DMS53 (cell line): Measurements from ENCODE around the gene LEF1.

ENCODE experiments used
- DNase-seq: peaks from one replicate; lab custom pipeline; 2025; lab: John Stamatoyannopoulos, UW

The LEF1 gene

GRCh38 chr4:108175966-108176365 lies 7.2 kb upstream of the LEF1 start:
- DNase-seq, result no peak

DNA sequence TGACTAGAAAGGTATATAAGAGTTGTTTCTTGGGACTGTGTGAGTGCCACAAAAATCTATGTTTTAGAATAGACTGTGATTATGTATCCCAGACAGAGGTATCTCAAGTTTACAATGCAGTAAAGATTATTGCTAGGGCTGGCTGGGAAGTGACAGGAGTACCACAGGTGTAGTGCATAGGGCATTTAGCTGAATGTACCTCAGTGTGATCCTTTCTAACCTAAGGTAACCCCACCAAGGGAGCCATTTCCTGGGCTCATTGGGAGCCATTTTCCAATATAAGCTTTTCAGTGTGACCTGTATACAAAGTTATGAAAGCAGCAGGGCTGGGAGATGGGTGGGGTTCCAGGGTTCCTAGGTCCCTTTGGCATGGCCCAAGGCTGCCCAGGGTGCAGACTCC lies 6.1 kb upstream of the LEF1 start:
- DNase-seq, result no peak

GRCh38 chr4:108173599-108174057 lies 4.9 kb upstream of the LEF1 start:
- DNase-seq, result no peak

GRCh38 chr4:108172753-108173598 lies 4.2 kb upstream of the LEF1 start:
- peak; percentile 93 for DNase-seq

- DNase-seq, result peak; percentile 75
Measured at GRCh38 chr4:108172231-108172752, 3.6 kb upstream of the LEF1 start.

GRCh38 chr4:108171339-108172230 lies 2.9 kb upstream of the LEF1 start:
- no peak for DNase-seq

GRCh38 chr4:108170631-108171338 lies 2.1 kb upstream of the LEF1 start:
- no peak for DNase-seq

- no peak for DNase-seq
Measured at GRCh38 chr4:108169664-108170063, 932 bp upstream of the LEF1 start.

DNA sequence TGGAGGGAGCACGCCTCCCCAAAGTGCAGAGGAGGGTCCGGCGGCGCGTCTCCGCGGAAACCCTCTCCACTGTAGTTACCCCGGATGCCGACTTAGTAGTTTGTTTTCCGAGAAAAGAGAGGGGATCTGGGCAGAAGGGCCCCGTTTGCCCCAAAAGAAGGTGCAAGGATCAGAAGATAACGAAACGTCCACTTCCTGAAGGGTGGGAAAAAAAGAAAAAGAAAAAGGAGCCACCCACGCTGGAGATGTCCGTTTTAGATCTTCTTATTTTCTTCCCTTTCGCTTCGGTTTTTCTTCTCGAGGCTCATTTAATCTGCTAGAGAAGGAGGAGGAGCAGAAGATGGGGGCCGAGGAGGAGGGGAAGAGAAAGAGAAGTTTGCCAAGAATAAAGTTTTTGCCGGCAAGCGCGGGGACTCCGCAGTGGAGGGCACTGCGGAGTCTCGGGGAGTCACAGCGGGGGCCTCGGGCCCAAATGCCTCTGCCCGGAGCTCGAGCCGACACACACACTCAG lies 517 bp downstream of the LEF1 start:
- DNase-seq, result no peak

- peak; percentile 82 for DNase-seq
Measured at GRCh38 chr4:108166441-108167315, 2.1 kb downstream of the LEF1 start.

DNA sequence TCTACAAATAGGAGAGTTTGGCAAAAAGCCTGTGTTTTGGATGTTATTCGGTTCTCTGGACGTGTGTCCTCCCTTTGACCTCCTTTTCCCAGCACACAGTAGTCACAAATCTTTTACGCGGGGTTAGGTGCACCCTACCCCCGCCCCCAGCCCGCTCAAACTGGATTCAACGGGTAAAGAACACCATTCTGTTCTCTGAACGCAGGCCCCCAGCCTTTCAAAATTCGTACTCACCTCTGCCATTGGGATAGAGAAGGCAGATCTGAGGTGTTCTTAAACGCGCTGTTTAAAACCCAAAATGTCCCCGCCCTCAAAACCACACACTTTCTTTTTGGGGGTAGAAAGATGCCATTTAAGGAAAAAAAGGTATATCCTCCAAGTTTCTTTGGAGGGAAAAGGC lies 2.7 kb downstream of the LEF1 start:
- DNase-seq, result no peak

- no peak for DNase-seq
Measured at GRCh38 chr4:108165586-108165985, 3.1 kb downstream of the LEF1 start.

GRCh38 chr4:108163351-108163750 lies 5.4 kb downstream of the LEF1 start:
- DNase-seq, result no peak

DNA sequence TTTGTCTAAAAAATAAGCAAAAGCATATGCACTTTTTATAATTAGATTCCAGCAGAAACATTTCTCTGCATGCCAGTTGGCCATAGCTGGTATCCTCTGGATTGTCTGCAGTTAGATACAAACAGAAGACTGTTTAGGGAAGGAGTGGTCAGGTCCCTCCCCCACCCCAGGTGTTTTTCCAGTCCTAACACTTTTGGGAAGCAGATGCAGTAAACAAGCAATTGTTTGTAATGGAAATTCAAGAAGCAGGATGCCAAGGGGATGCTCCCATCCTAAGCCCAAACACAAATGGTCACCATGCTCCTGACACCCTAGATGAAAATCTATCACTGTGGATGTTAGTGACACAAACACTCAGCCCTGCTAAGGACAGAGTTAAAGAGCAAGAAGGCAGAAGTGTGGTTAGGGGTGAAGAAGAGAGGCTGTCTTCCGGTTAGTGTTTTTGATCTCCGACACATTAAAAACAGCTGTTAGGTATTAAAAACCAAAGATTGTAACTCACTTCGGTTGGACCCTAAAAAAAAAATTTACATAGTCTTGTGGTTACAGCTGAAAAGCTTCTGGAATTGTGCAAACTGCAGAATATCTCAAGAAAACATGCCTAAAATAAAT lies 7.9 kb downstream of the LEF1 start:
- no peak for DNase-seq

- no peak for DNase-seq
Measured at GRCh38 chr4:108159845-108160244, 8.9 kb downstream of the LEF1 start.

- no peak for DNase-seq
Measured at GRCh38 chr4:108157655-108158054, 11.1 kb downstream of the LEF1 start.

DNA sequence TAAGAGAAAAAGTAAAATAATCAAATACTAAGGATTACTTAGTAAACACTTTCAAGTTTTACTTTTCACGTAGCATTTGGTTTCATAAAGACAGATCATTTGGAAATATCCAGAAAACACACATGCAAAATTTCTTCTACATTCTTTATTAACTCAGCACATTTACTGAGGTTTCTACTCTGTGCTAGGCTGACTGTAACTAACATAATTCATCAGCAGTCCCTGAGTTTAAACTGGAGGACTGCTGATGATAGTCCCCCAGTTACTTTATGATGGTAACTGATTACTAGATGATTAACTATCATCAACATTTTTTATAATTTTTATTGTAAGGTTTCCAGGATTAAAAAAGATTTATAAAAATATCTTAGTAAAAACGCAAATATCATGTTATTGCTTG lies 12.3 kb downstream of the LEF1 start:
- DNase-seq, result no peak

DNA sequence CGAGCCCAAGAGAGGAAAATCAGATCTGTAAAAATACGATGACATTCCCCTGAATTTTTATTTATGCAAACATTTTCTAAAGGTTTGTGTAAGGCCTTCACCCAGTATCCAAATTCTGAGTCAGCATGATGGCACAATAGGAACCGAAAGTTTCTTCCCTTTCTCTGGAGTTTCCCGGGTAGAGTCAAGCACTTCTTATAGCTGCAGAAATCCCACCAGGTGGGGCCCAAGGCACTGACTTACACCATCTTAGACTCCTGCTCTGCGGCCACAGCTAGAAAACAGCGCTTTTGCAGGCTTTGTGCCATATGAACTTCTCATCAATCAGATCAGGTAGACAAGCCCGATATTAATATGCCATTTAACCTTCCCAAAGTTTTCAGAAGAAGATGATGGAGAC lies 13.4 kb downstream of the LEF1 start:
- DNase-seq, result no peak

DNA sequence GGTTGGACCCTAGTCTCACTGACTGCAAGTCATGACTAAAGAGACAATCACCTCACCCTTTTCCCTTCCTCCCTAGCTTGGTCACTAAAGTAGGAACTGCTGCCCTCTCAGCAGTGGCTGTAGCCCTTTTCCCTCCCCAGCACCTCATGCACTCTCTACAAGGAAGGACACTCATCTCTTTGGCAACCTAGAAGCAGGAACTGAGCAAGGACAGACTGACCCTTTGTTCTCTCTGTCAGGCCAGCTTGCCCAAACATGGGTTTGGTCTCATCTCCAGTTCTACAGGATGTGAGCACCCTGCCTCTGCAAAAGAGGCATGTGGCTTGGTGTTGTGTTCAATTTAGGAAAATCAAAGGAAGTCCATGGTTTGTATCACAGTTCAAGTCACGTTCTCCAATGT lies 15.8 kb downstream of the LEF1 start:
- peak; percentile 13 for DNase-seq

GRCh38 chr4:108149588-108150380 lies 18.9 kb downstream of the LEF1 start:
- no peak for DNase-seq
